22Rv1 (cell line): ENCODE data around the gene RASAL1.

Source experiments
- H3K27ac ChIP-seq: fragments of 450-650 bp; 2 replicates; pipeline ENCODE4 v1.5.1; 2017
- CTCF ChIP-seq: fragments of 450-650 bp; IDR thresholded peaks from 2 replicates; pipeline ENCODE4 v1.5.1; 2017; ENCODE audit warnings: mild to moderate bottlenecking
- ZFX ChIP-seq: fragments of 450-650 bp; IDR thresholded peaks from 2 replicates; pipeline ENCODE4 v1.6.1; 2017; ENCODE audit warnings: antibody characterized with exemption, borderline replicate concordance

The RASAL1 gene

GRCh38 chr12:113056631-113057488 lies 78.7 kb downstream of the RASAL1 start, which contains the start of gene DTX1:
DTX1 (plus strand) TSS chr12:113056730; CDS start chr12:113058193, 1,463 bp downstream.
- H3K27ac ChIP-seq, result no peak within 1 kb of the TSS
- TF ChIP-seq ZFX (no peak), CTCF (no peak; the same call in 1 of the 2 replicates)

GRCh38 chr12:113056381-113056630 lies 79.3 kb downstream of the RASAL1 start:
- H3K27ac ChIP-seq, result no peak overlapping the region
- TF ChIP-seq ZFX (no peak), CTCF (no peak)

GRCh38 chr12:113055594-113056380 lies 79.8 kb downstream of the RASAL1 start:
- TF ChIP-seq CTCF (no peak), ZFX (no peak)
- H3K27ac ChIP-seq, result no peak overlapping the region

- no peak overlapping the region for H3K27ac ChIP-seq
- TF ChIP-seq ZFX, result no peak
- no peak for TF ChIP-seq CTCF
Observed at GRCh38 chr12:113054948-113055486, 80.5 kb downstream of the RASAL1 start.

GRCh38 chr12:113052326-113052725 lies 83.2 kb downstream of the RASAL1 start:
- TF ChIP-seq ZFX (no peak), CTCF (no peak)
- no peak overlapping the region for H3K27ac ChIP-seq

GRCh38 chr12:113051759-113052158 lies 83.8 kb downstream of the RASAL1 start:
- H3K27ac ChIP-seq, result no peak overlapping the region

More at GRCh38 chr12:113051759-113052158, 83.8 kb downstream of the RASAL1 start:
- no peak for TF ChIP-seq CTCF
